GM18507 (cell line): ENCODE measurements around the gene KMO.
A peak's percentile ranks its signal among the peaks of the same experiment; 100 is the strongest.

ENCODE experiments used
- DNase-seq: peaks from one replicate; pipeline ENCODE4 v3.0.0; 2011; ENCODE audit warnings: low read depth; ENCODE audit not compliant: insufficient read length; ENCODE audit errors: extremely low spot score
- FAIRE-seq: peaks from 2 replicates; lab custom pipeline; 2011; peaks lifted over from hg19 to GRCh38; lab: Jason Lieb, UNC

KMO gene

GRCh38 chr1:241589521-241589920, 57.3 kb downstream of the KMO start:
- DNase-seq (no peak), FAIRE-seq (no peak)

DNA sequence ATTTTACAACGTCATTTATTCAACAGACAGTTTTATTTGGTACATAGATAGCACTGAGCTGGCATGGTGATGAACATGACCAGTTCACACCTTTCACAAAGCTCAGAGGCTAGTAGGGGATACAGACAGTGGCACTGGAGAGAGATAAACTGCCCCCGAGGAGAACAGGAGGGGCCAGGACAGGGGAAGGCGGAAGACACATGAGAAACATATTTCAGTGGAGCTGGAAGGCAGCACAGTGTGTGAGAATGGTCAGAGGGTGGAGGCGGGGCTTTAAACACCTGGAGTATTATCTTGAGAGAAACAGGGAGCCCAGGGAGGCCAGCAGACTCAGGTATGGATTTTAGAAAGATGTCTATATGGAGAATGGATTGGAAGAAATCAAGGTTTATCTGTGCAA, 58.5 kb downstream of the KMO start:
- DNase-seq (no peak), FAIRE-seq (no peak)

- DNase-seq = no peak
- no peak for FAIRE-seq
Observed at GRCh38 chr1:241591317-241591716, 59.1 kb downstream of the KMO start.

DNA sequence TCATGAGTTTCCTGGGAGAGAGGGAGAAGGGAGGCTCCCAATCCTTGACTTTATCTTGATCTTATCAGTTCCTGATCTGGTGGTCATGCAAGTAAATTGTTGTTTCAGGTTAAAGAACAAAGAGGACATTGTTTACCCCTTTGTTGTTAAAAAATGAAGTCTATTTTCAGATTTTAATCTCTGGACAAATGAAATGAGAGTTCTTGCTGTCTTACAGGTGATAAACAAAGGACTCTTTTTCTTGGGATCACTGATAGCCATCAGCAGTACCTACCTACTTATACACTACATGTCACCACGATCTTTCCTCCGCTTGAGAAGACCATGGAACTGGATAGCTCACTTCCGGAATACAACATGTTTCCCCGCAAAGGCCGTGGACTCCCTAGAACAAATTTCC, 59.6 kb downstream of the KMO start:
- DNase-seq (no peak), FAIRE-seq (no peak)

GRCh38 chr1:241592273-241592958, 60.2 kb downstream of the KMO start:
- DNase-seq (no peak), FAIRE-seq (no peak)

DNA sequence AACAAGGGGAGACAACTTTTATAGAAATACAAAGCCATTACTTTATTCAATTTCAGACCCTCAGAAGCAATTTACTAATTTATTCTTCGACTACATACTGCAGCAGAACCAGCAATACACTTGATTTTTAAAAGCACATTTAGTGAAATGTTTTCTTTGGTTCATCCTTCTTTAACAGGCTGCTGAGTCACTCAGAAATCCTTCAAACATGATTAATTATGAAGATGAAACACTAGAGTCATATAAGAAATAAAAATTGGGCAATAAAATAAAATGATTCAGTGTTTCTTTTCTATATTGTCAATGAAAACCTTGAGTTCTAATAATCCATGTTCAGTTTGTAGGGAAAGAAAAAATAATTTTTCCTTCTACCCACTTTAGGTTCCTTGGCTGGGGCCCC, 61.0 kb downstream of the KMO start:
- FAIRE-seq (no peak), DNase-seq (no peak)

GRCh38 chr1:241596633-241597032, 64.5 kb downstream of the KMO start:
- no peak for FAIRE-seq
- no peak for DNase-seq

DNA sequence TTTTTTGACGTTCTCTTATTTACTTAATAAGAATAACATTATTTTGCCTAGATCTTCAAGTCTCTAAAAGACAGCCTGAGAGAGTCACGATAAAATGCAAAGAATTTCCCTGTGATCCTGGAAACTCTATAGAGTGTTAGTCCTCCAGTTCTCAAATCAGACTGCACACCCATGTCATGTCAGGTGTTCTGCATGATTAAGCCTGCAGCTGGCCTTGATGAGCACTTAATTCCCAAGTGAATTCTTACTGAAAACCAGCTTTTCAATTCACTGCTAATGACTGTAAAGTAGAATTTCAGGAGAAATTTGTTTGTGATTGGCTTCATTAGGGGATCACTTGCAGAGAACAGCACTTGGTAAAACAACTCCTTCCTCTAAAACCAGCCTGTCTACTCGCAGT, 66.1 kb downstream of the KMO start:
- no peak for FAIRE-seq
- DNase-seq = no peak

DNA sequence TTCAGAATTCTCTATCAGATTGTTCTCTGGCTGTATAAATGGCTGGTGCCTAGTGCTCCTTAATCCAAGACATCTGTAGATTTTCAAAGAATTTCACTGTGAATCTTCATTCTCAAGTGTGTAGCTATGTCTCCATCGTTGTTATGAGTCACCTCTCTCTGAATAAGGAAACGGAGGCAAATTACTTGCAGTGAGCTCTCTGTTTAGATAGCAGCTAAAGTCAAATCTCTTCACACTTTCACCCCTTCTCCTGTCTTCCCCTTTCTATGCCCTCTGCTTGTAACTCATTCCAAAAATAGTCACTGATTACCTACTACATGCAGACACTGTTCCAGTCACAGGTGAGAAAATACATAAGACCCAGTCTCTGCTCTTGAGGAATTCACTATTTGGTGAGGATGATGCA, 68.3 kb downstream of the KMO start:
- no peak for DNase-seq
- FAIRE-seq = peak; percentile 77

GRCh38 chr1:241603731-241604245, 71.6 kb downstream of the KMO start:
- DNase-seq (no peak), FAIRE-seq (no peak)

DNA sequence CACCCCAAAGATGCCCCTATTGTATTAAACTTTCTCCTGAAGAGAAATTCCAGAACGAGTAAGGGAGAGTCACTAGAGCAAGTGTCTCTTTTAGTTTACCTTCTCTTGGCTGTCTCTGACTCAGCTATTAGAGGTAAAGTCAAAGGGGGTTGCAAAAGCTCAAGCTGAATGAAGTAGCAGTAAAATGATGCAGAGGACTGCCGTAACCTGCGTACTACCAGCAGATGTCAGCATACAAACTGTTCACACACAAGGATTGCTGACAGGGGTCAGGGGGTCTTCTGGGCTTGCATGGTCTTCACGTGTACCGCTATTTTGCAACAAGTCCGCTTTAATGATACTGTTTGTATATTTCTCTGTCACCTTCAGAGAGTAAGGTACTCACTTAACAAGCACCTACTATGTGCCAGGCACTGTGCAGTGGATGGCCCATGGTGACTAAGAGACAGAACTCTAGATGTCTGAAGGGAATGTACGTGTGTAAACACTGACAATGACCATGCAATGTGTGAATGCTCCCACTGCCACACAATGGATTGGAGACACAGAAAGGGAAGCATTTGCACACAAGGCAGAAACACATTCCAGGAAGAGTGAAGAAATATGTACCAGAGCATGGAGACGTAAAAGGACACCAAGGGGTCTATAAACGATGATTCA, 73.1 kb downstream of the KMO start:
- DNase-seq (no peak), FAIRE-seq (no peak)

- FAIRE-seq (no peak), DNase-seq (no peak)
Observed at GRCh38 chr1:241606544-241606943, 74.4 kb downstream of the KMO start.

DNA sequence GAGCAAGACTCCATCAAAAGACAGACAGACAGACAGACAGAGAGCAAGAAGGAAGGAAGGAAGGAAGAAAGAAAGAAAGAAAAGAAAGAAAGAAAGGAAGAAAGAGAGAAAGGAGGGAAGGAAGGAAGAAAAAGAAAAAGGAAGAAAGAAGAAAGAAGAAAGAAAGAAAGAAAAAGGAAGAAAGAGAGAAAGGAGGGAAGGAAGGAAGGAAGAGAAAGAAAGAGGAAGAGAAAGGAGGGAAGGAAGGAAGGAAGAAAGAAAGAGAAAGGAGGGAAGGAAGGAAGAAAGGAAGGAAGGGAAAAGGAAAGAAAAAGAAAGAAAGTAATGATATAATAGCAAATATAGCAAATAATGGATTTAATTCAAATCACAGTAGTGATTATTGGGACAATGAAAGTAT, 75.3 kb downstream of the KMO start:
- DNase-seq (no peak), FAIRE-seq (no peak)

- DNase-seq = no peak
- no peak for FAIRE-seq
Observed at GRCh38 chr1:241608379-241609033, 76.3 kb downstream of the KMO start.

GRCh38 chr1:241610056-241610815, 78.1 kb downstream of the KMO start:
- FAIRE-seq (no peak), DNase-seq (no peak)

- FAIRE-seq (peak; percentile 83), DNase-seq (peak; percentile 30)
Observed at GRCh38 chr1:241611063-241611462, 78.9 kb downstream of the KMO start.

DNA sequence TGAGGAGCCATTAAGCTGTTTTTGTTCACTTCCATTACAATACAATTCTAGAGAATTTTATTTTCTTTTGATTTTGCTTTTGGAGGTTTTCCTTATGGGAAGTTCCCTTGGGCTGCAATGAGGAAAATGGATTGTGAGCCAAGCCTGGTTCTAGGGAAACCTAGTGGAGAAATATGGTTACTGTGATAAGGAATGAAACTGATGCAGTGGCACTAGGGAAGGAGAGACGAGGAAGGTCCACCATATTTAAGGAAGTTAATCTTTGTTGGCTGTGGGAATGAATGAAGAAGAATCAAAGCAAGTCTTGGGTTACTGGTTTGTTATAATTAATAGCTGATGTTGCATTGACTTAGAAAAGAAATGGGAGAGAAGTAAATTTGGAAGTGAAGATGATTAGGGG, 79.6 kb downstream of the KMO start:
- DNase-seq (no peak), FAIRE-seq (no peak)

DNA sequence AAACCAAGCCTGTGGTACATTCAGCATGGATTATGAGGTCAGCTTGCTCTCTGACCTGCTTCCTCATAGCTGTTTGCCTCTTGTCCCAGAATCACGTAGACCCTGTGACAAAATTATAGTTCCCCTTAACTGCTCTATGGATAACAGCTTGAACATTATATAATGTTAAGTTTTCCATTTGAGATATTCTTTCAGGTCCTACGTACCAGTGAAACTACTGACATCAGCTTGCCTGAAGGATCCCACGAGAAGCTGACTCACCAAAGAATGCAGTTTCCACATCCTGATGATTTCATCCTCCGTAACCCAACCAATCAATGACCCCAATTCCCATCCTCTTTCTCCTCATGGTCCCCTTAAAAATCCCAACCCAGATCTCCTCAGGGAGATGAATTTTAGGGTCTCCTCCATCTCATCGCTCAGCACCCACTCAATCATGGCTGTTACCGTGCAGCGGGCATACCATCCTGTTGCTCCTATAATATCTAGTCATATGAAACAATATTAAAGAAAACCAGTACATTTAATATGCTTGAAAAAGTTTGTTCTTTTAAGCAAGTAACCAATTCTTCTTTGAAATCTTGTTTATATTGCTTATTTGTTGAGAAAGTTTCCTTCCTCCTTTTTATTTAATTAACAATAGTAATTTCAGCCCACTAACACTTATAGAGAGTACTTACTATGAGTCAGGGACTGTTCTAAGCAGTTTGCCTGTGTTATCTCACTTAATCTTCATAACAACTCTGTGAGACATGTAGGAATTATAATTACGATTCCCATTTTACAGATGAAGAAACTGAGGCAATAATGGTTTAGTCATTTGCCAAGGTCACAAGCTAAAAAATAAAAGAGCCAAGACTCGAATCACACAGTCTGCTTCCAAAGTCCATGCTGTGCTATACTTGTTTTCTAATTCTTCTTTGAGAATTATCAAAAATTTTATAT, 80.6 kb downstream of the KMO start:
- no peak for DNase-seq

GRCh38 chr1:241614144-241614543, 82.0 kb downstream of the KMO start:
- DNase-seq (no peak), FAIRE-seq (no peak)

More for the DNA sequence above, 80.6 kb downstream of the KMO start:
- no peak for FAIRE-seq
